Activated CD8-positive, alpha-beta memory T cell treated with anti-CD3 and anti-CD28 coated beads, Interleukin-2, amount 50 U/mL, for 4 hours (primary cell): Measurements from ENCODE around the gene NPHS2.
"Not testable (repeated sequence)": the region's sequence is repeated elsewhere in the genome, so short reads cannot be mapped to it uniquely, and the experiment has no call there.

Experiments
- DNase-seq: peaks from one replicate; pipeline ENCODE4 v3.0.0-alpha.2; 2020

Gene NPHS2

GRCh38 chr1:179545321-179545720 lies 30.4 kb downstream of the NPHS2 start:
- DNase-seq, result no peak

GRCh38 chr1:179541774-179542173 lies 34.0 kb downstream of the NPHS2 start:
- no peak for DNase-seq

GRCh38 chr1:179530352-179530751 lies 45.4 kb downstream of the NPHS2 start:
- no peak for DNase-seq

GRCh38 chr1:179529482-179530195 lies 46.1 kb downstream of the NPHS2 start:
- DNase-seq, result no peak

- not testable (repeated sequence) for DNase-seq
Measured at GRCh38 chr1:179518544-179518943, 57.2 kb downstream of the NPHS2 start.

- no peak for DNase-seq
Measured at GRCh38 chr1:179516976-179517705, 58.6 kb downstream of the NPHS2 start.

GRCh38 chr1:179510038-179510437 lies 65.7 kb downstream of the NPHS2 start:
- no peak for DNase-seq

GRCh38 chr1:179509384-179509783 lies 66.4 kb downstream of the NPHS2 start:
- DNase-seq, result no peak

- no peak for DNase-seq
Measured at GRCh38 chr1:179506199-179506598, 69.5 kb downstream of the NPHS2 start.
